Osteoblast (primary cell): ENCODE measurements around the gene TMC6. TPM values are rescaled to one million over a fixed set of nuclear protein-coding genes. Genes with fewer than 3 reads are reported as not detected.
A peak's percentile ranks its signal among the peaks of the same experiment; 100 is the strongest.

Experiments used
- DNase-seq: peaks from one replicate; pipeline ENCODE4 v3.0.0; 2011; ENCODE audit warnings: low spot score, mixed read lengths; ENCODE audit not compliant: insufficient read length; ENCODE audit errors: missing footprints
- H2AFZ ChIP-seq: 2 replicates; pipeline ENCODE4 v1.6.0; 2011; ENCODE audit warnings: mild to moderate bottlenecking, low read length
- H3K27ac ChIP-seq: 2 replicates; pipeline ENCODE4 v1.5.1; 2011; ENCODE audit warnings: mild to moderate bottlenecking, low read depth, low read length, moderate library complexity
- H3K27me3 ChIP-seq: 2 replicates; pipeline ENCODE4 v1.6.0; 2012; ENCODE audit warnings: mild to moderate bottlenecking, control low read depth, inconsistent platforms, low read length, moderate library complexity; ENCODE audit not compliant: insufficient read depth
- H3K36me3 ChIP-seq: 2 replicates; pipeline ENCODE4 v1.5.1; 2011; ENCODE audit warnings: mild to moderate bottlenecking, low read length, control low read depth, moderate library complexity; ENCODE audit not compliant: insufficient read depth
- H3K4me1 ChIP-seq: 2 replicates; pipeline ENCODE4 v1.5.1; 2011; ENCODE audit warnings: mild to moderate bottlenecking, low read length, control low read depth, moderate library complexity; ENCODE audit not compliant: insufficient read depth
- H3K4me2 ChIP-seq: 2 replicates; pipeline ENCODE4 v1.6.0; 2011; ENCODE audit warnings: mild to moderate bottlenecking, low read length; ENCODE audit not compliant: insufficient read depth
- H3K4me3 ChIP-seq: fragments of 200-600 bp; sonication (generic); 3 replicates; pipeline ENCODE4 v1.5.1; 2012; ENCODE audit warnings: mild to moderate bottlenecking, low read length, inconsistent platforms; ENCODE audit not compliant: insufficient read depth
- H3K79me2 ChIP-seq: 2 replicates; pipeline ENCODE4 v1.6.0; 2012; ENCODE audit warnings: mild to moderate bottlenecking, low read length, control low read depth, inconsistent platforms; ENCODE audit not compliant: insufficient read depth
- H3K9me3 ChIP-seq: 2 replicates; pipeline ENCODE4 v1.5.1; 2011; ENCODE audit warnings: low read depth, low read length, control low read depth
- H4K20me1 ChIP-seq: 2 replicates; pipeline ENCODE4 v1.6.0; 2012; ENCODE audit warnings: mild to moderate bottlenecking, low read length, control low read depth; ENCODE audit not compliant: insufficient read depth
- CTCF ChIP-seq: IDR thresholded peaks from 2 replicates; pipeline ENCODE4 v1.5.1; 2011; ENCODE audit warnings: mild to moderate bottlenecking, low read depth, low read length, moderate library complexity; ENCODE audit errors: extremely low read depth
- total RNA-seq: library from RNA; depleted of rRNA; stranded (reverse); fragments of >200 nt; gene quantifications from 2 replicates; pipeline ENCODE4 v1.2.3, GENCODE V29; 2012

Gene TMC6
- under 0.01 TPM in 1 of 2 replicates, not detected in the other for total RNA-seq

- no peaks in the 10 kb centered on the region for H3K4me1 ChIP-seq
- TF ChIP-seq CTCF, result no peak
- no peaks in the 10 kb centered on the region for H3K9me3 ChIP-seq
- H2AFZ ChIP-seq, result no peak within 1 kb of the TSS
- peaks cover 42% of the 10 kb centered on the region for H3K27me3 ChIP-seq
- H3K27ac ChIP-seq, result no peak within 1 kb of the TSS
- H3K4me3 ChIP-seq, result peak within 1 kb of the TSS; percentile 22
- no peaks in the 10 kb centered on the region for H3K36me3 ChIP-seq
- peak; percentile 92 for DNase-seq
- no peak within 1 kb of the TSS for H3K4me2 ChIP-seq
- no peaks in the 10 kb centered on the region for H3K79me2 ChIP-seq
- no peaks in the 10 kb centered on the region for H4K20me1 ChIP-seq
Observed at GRCh38 chr17:78128551-78129350, at the start of gene TMC6. Gene TMC6 (minus strand): TSS chr17:78128755. CDS start chr17:78126832, 1,923 bp downstream.

GRCh38 chr17:78176548-78177025 is 48.0 kb upstream of the TMC6 start:
- peak; percentile 66 for TF ChIP-seq CTCF
- no peak overlapping the region for H3K4me3 ChIP-seq
- peak; percentile 92 for DNase-seq
- no peaks in the 10 kb centered on the region for H3K9me3 ChIP-seq
- H3K4me1 ChIP-seq, result no peaks in the 10 kb centered on the region
- no peak overlapping the region for H3K4me2 ChIP-seq
- peaks cover 12% of the 10 kb centered on the region for H3K36me3 ChIP-seq
- H3K27me3 ChIP-seq, result no peaks in the 10 kb centered on the region
- H3K27ac ChIP-seq, result no peak overlapping the region
- H2AFZ ChIP-seq, result no peak overlapping the region
- peaks cover 5% of the 10 kb centered on the region for H4K20me1 ChIP-seq
- H3K79me2 ChIP-seq, result no peaks in the 10 kb centered on the region

- Histone ChIP-seq H3K36me3 (peaks cover 12% of the 10 kb centered on the region), H3K27ac (no peak overlapping the region), H3K9me3 (no peaks in the 10 kb centered on the region), H3K4me3 (no peak overlapping the region), H3K79me2 (no peaks in the 10 kb centered on the region), H2AFZ (no peak overlapping the region), H3K4me1 (no peaks in the 10 kb centered on the region), H3K4me2 (no peak overlapping the region), H4K20me1 (peaks cover 5% of the 10 kb centered on the region), H3K27me3 (no peaks in the 10 kb centered on the region)
- no peak for DNase-seq
- TF ChIP-seq CTCF, result no peak
Observed at GRCh38 chr17:78175643-78175981, 47.1 kb upstream of the TMC6 start.

GRCh38 chr17:78174870-78175642 is 46.5 kb upstream of the TMC6 start:
- no peak overlapping the region for H3K4me3 ChIP-seq
- H3K27me3 ChIP-seq, result no peaks in the 10 kb centered on the region
- no peak overlapping the region for H3K4me2 ChIP-seq
- H3K27ac ChIP-seq, result no peak overlapping the region
- no peaks in the 10 kb centered on the region for H3K4me1 ChIP-seq
- no peak overlapping the region for H2AFZ ChIP-seq
- no peaks in the 10 kb centered on the region for H3K9me3 ChIP-seq
- peaks cover 12% of the 10 kb centered on the region for H3K36me3 ChIP-seq
- no peaks in the 10 kb centered on the region for H3K79me2 ChIP-seq
- no peak for TF ChIP-seq CTCF
- peaks cover 5% of the 10 kb centered on the region for H4K20me1 ChIP-seq
- DNase-seq, result peak; percentile 69
